ENCODE measurements around the gene ERC2. TPM values are rescaled to one million over a fixed set of nuclear protein-coding genes. Genes with fewer than 3 reads are reported as not detected.

ERC2 gene
- polyA plus RNA-seq, 3 donors: not detected

DNA sequence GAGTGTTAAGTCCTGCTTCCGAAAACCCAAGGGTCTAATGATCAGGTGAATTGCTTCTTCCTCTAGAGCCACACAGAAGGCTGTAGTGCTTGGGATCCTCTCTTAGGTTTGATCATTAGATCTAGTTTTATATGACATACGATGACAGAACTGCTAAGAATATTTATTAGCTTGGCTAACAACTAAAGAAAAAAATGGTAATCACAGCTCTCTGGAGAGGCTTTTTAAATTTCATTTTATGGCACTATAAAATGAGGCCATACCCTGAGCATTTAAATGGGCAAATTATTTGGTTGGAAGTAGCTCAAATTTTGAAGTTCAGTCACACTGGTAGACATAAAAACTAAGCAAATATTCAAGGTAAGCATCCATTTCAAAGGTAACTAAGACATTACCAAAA is 498.6 kb downstream of the ERC2 start:
- no peaks in the 10 kb centered on the region for H3K36me3 Mint-ChIP-seq
- Histone ChIP-seq H3K27me3 (ENCODE audit: control insufficient read depth in 2 of 2, insufficient read depth in 2 of 2, low read length in 2 of 2) (no peaks in the 10 kb centered on the region), H4K20me1 (ENCODE audit: insufficient read depth, low read length) (no peaks in the 10 kb centered on the region), H3K4me2 (replicated peaks; ENCODE audit: extremely low read depth, low read length, poor library complexity, severe bottlenecking) (no peak overlapping the region), H3K9me3 (replicated peaks in 1 of 2; ENCODE audit: control insufficient read depth in 1 of 2, insufficient read depth in 1 of 2, low read length in 2 of 2) (no peaks in the 10 kb centered on the region), H3K9ac (ENCODE audit: insufficient read depth, low read length, poor library complexity, severe bottlenecking) (no peak overlapping the region), H3K4me1 (ENCODE audit: control insufficient read depth in 1 of 2, insufficient read depth in 2 of 2, low read length in 2 of 2) (no peaks in the 10 kb centered on the region), H2AFZ (ENCODE audit: insufficient read depth, low read depth, low read length, poor library complexity, severe bottlenecking) (no peak overlapping the region), H3K27ac (ENCODE audit: low read depth in 1 of 2, low read length in 2 of 2) (no peak overlapping the region), H3K4me3 (replicated peaks in 1 of 3; ENCODE audit: low read depth in 2 of 3, low read length in 3 of 3) (no peak overlapping the region), H3K79me2 (ENCODE audit: insufficient read depth, low read length) (no peaks in the 10 kb centered on the region), H3K36me3 (replicated peaks in 1 of 2; ENCODE audit: control insufficient read depth in 1 of 2, insufficient read depth in 2 of 2, low read length in 2 of 2) (no peaks in the 10 kb centered on the region)
- no peak for DNase-seq
- peaks cover 0 to 2% (median 0%) of the 10 kb centered on the region in 3 donors for H3K27me3 Mint-ChIP-seq (ENCODE audit: low read depth in 3 of 3)
- no peaks in the 10 kb centered on the region for H3K4me1 Mint-ChIP-seq
- intact Hi-C loops (cut with micrococcal nuclease): no loop called here
- WGBS (ENCODE audit: insufficient coverage): no CpG with 5 or more reads among the region's 2 CpGs
- TF ChIP-seq, protein P1, sequence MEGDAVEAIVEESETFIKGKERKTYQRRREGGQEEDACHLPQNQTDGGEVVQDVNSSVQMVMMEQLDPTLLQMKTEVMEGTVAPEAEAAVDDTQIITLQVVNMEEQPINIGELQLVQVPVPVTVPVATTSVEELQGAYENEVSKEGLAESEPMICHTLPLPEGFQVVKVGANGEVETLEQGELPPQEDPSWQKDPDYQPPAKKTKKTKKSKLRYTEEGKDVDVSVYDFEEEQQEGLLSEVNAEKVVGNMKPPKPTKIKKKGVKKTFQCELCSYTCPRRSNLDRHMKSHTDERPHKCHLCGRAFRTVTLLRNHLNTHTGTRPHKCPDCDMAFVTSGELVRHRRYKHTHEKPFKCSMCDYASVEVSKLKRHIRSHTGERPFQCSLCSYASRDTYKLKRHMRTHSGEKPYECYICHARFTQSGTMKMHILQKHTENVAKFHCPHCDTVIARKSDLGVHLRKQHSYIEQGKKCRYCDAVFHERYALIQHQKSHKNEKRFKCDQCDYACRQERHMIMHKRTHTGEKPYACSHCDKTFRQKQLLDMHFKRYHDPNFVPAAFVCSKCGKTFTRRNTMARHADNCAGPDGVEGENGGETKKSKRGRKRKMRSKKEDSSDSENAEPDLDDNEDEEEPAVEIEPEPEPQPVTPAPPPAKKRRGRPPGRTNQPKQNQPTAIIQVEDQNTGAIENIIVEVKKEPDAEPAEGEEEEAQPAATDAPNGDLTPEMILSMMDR (IDR thresholded peaks at IDR 0.05): no peak
- H3K27ac Mint-ChIP-seq: no peak overlapping the region
- peaks cover 0 to 4% (median 0%) of the 10 kb centered on the region in 7 donors for H3K9me3 Mint-ChIP-seq
- no peak overlapping the region for H3K4me3 Mint-ChIP-seq

DNA sequence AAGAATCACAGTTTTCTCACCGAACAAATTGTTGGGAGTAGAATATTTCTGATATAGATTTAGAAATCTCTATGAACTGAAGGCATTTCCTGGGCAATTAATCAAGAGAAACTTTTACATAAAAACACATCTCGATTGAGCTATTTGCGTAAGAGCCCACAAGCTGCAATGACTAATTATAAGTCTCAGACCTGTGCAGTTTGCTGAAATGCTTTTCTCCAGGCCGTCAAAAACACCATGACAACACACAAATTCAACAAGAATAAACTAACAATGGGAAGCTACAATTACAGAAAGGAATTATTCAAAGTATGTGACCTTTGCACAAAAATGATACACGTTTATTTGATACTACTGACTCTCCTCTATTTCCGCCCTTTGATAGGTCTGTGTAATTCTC is 499.9 kb downstream of the ERC2 start:
- no peak for DNase-seq

More for the DNA sequence above, 499.9 kb downstream of the ERC2 start:
- H3K4me3 Mint-ChIP-seq: no peak overlapping the region
- H3K27me3 Mint-ChIP-seq (ENCODE audit: low read depth in 3 of 3): peaks cover 0 to 2% (median 0%) of the 10 kb centered on the region in 3 donors
- Histone ChIP-seq H3K27ac (ENCODE audit: low read depth in 1 of 2, low read length in 2 of 2) (no peak overlapping the region), H3K4me2 (replicated peaks; ENCODE audit: extremely low read depth, low read length, poor library complexity, severe bottlenecking) (no peak overlapping the region), H3K79me2 (ENCODE audit: insufficient read depth, low read length) (no peaks in the 10 kb centered on the region), H3K4me1 (ENCODE audit: control insufficient read depth in 1 of 2, insufficient read depth in 2 of 2, low read length in 2 of 2) (no peaks in the 10 kb centered on the region), H3K9ac (ENCODE audit: insufficient read depth, low read length, poor library complexity, severe bottlenecking) (no peak overlapping the region), H4K20me1 (ENCODE audit: insufficient read depth, low read length) (no peaks in the 10 kb centered on the region), H3K36me3 (replicated peaks in 1 of 2; ENCODE audit: control insufficient read depth in 1 of 2, insufficient read depth in 2 of 2, low read length in 2 of 2) (no peaks in the 10 kb centered on the region), H3K9me3 (replicated peaks in 1 of 2; ENCODE audit: control insufficient read depth in 1 of 2, insufficient read depth in 1 of 2, low read length in 2 of 2) (no peaks in the 10 kb centered on the region), H3K4me3 (replicated peaks in 1 of 3; ENCODE audit: low read depth in 2 of 3, low read length in 3 of 3) (no peak overlapping the region), H3K27me3 (ENCODE audit: control insufficient read depth in 2 of 2, insufficient read depth in 2 of 2, low read length in 2 of 2) (no peaks in the 10 kb centered on the region), H2AFZ (ENCODE audit: insufficient read depth, low read depth, low read length, poor library complexity, severe bottlenecking) (no peak overlapping the region)
- H3K36me3 Mint-ChIP-seq: no peaks in the 10 kb centered on the region
- H3K27ac Mint-ChIP-seq: no peak overlapping the region
- WGBS (ENCODE audit: insufficient coverage): 67% methylated on average over 1 of the region's 6 CpGs
- intact Hi-C loops (cut with micrococcal nuclease): no loop called here
- TF ChIP-seq, protein P1 (IDR thresholded peaks at IDR 0.05): no peak
- no peaks in the 10 kb centered on the region for H3K4me1 Mint-ChIP-seq
- peaks cover 0 to 2% (median 0%) of the 10 kb centered on the region in 7 donors for H3K9me3 Mint-ChIP-seq

Measured in CD14-positive monocyte (primary cell).